NCI-H2171 (cell line): ENCODE results near the gene OR2G6.
"Not testable (repeated sequence)": the region's sequence is repeated elsewhere in the genome, so short reads cannot be mapped to it uniquely, and the experiment has no call there.

Source experiments
- DNase-seq: peaks from one replicate; lab custom pipeline; 2025; lab: John Stamatoyannopoulos, UW

OR2G6 gene

GRCh38 chr1:248507773-248508172 lies at the start of gene OR2G6:
TSS of gene OR2G6 (plus strand) at chr1:248508073. CDS start at chr1:248521647, 13,574 bp downstream.
- not testable (repeated sequence) for DNase-seq

GRCh38 chr1:248459117-248459516 lies 48.8 kb upstream of the OR2G6 start:
- not testable (repeated sequence) for DNase-seq

- DNase-seq = no peak
These were observed 36.7 kb upstream of the OR2G6 start for GRCh38 chr1:248471154-248471553.

GRCh38 chr1:248472111-248472510 lies 35.8 kb upstream of the OR2G6 start:
- DNase-seq = not testable (repeated sequence)

- not testable (repeated sequence) for DNase-seq
These were observed 34.8 kb upstream of the OR2G6 start, which contains the start of gene OR2T3 for GRCh38 chr1:248473051-248473450. TSS of gene OR2T3 (plus strand) at chr1:248473351. CDS start at chr1:248473351, 0 bp downstream.

GRCh38 chr1:248475660-248476059 lies 32.2 kb upstream of the OR2G6 start:
- not testable (repeated sequence) for DNase-seq

GRCh38 chr1:248481686-248482579 lies 25.9 kb upstream of the OR2G6 start:
- not testable (repeated sequence) for DNase-seq

GRCh38 chr1:248488289-248488688 lies 19.6 kb upstream of the OR2G6 start, which contains the start of gene OR2T5:
TSS of gene OR2T5 (plus strand) at chr1:248488589. CDS start at chr1:248488589, 0 bp downstream.
- not testable (repeated sequence) for DNase-seq

- DNase-seq = not testable (repeated sequence)
These were observed 11.2 kb upstream of the OR2G6 start for GRCh38 chr1:248496661-248497060.

GRCh38 chr1:248500305-248501035 lies 7.4 kb upstream of the OR2G6 start:
- not testable (repeated sequence) for DNase-seq

- not testable (repeated sequence) for DNase-seq
These were observed 2.3 kb downstream of the OR2G6 start for GRCh38 chr1:248510217-248510616.

- no peak for DNase-seq
These were observed 14.0 kb downstream of the OR2G6 start for GRCh38 chr1:248521856-248522255.

GRCh38 chr1:248537449-248537848 lies 29.6 kb downstream of the OR2G6 start:
- DNase-seq = not testable (repeated sequence)

GRCh38 chr1:248547383-248547782 lies 39.5 kb downstream of the OR2G6 start:
- not testable (repeated sequence) for DNase-seq

GRCh38 chr1:248551027-248551426 lies 43.2 kb downstream of the OR2G6 start:
- DNase-seq = not testable (repeated sequence)

- DNase-seq = not testable (repeated sequence)
These were observed 54.8 kb downstream of the OR2G6 start, which contains the start of gene OR2T29 for GRCh38 chr1:248562672-248563071. TSS of gene OR2T29 (minus strand) at chr1:248562772. CDS start at chr1:248559491, 3,281 bp downstream.

GRCh38 chr1:248565530-248566373 lies 57.9 kb downstream of the OR2G6 start:
- not testable (repeated sequence) for DNase-seq

- DNase-seq = not testable (repeated sequence)
These were observed 61.2 kb downstream of the OR2G6 start for GRCh38 chr1:248569049-248569448.

- not testable (repeated sequence) for DNase-seq
These were observed 62.9 kb downstream of the OR2G6 start for GRCh38 chr1:248570811-248571210.

- DNase-seq = not testable (repeated sequence)
These were observed 64.2 kb downstream of the OR2G6 start for GRCh38 chr1:248572049-248572448.

GRCh38 chr1:248573856-248574255 lies 66.0 kb downstream of the OR2G6 start:
- DNase-seq = not testable (repeated sequence)
